HG02610 (cell line): ENCODE measurements around the gene SSBP2.
"Not testable (repeated sequence)": the region's sequence is repeated elsewhere in the genome, so short reads cannot be mapped to it uniquely, and the experiment has no call there.

Source experiments
- ATAC-seq: cut with Tn5 transposase; IDR thresholded peaks from one replicate; pipeline ENCODE4 v1.9.1; 2021; ENCODE audit warnings: mild to moderate bottlenecking, moderate library complexity; ENCODE audit not compliant: unreplicated experiment

Gene SSBP2

GRCh38 chr5:81473395-81473794 lies 277.5 kb downstream of the SSBP2 start:
- not testable (repeated sequence) for ATAC-seq

- ATAC-seq: no peak
These were observed 281.2 kb downstream of the SSBP2 start for GRCh38 chr5:81469676-81470075.

DNA sequence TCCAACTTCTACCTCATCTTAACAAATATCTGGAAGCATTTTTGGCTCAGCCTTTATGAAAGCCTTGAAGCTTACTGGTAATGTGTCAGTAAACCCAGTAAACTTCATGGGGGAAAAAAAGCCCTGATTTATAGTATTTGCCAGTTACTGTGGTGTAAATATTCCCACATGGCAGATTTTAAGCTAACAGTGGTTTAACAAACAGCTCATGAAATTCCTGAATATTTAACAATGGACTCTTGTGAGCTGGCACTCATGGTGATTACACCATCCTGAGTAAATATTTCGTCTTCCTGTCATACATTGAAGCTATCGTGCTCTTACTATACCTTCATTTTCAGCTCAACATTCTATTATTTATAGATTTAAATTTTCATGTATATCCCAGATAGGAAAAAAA lies 300.0 kb downstream of the SSBP2 start:
- ATAC-seq: no peak

GRCh38 chr5:81435023-81435422 lies 315.9 kb downstream of the SSBP2 start:
- ATAC-seq: no peak

GRCh38 chr5:81429985-81430384 lies 320.9 kb downstream of the SSBP2 start:
- ATAC-seq: no peak

DNA sequence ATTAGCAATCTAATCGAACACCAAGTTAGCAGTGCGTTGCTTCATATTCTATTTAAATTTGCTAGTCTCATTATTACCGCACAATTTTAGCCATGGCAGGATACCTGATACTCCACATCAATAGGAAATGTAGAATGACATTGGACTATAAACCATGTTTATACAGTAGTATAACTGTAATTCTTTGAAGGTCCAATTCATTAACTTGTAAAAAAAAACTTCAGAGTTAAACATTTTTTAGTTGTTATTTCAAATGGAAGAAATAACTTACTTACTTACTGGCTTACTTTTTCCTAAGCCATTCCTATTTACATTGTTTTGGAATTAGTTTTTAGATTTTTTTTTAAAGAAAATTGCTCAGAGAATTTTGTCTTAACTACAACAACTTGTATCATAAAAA lies 321.5 kb downstream of the SSBP2 start:
- ATAC-seq: no peak

DNA sequence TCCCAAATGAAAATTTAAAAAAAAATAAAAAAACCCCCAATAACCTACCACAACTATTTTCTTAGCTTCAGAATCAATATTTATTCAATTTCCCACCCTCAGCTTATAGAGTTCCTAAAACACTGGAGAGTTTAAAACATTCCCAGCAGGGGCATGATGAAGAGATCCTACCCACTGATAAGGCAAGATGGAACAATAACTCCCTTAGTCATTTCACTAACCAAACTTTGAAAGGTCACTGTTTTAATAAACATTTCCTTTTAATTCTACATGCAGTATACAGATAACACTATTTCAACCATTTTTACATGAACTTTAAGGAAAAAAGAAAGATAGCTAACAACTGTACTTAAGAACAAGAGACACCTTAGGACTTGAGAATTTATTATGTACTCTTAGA lies 322.0 kb downstream of the SSBP2 start:
- ATAC-seq: no peak

DNA sequence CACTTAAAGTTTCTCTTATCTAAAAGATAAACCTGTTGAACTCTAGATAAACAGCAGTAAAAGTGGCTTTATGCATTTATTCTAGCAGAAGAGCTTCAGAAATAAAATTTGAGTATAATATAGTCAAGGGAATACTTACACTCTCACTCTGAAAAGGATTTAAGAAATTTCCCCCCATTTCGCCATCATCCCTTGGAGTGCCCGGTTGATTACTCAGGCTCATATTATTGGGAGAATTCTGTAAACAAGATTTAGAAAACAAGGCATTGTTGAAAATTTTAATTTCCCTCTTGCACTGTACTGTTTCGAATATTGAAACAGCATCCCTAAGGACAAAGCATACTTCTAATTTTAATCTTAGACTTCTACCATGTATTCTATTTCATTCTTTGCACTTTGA lies 322.5 kb downstream of the SSBP2 start:
- no peak for ATAC-seq

GRCh38 chr5:81427566-81427965 lies 323.3 kb downstream of the SSBP2 start:
- no peak for ATAC-seq

- ATAC-seq: no peak
These were observed 324.4 kb downstream of the SSBP2 start for GRCh38 chr5:81426359-81427030.

DNA sequence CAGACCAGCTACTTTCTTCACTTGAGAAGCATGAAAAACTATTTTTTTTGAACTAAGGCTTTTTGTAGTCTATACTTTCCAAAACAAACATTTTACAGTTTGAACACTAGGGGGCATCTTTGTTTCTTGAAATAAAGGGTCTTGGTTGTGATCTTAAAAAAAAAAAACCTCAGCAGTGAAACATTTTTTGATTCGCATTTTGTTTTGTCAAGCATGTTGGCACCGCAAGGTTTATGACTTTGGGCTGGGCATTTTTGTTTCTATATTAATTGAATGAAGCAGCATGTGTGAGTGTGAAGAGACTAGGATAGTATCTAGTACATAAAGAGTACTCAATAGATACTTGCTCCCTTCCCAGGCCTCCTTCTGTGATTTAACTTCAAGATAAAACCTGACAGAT lies 325.3 kb downstream of the SSBP2 start:
- no peak for ATAC-seq

- ATAC-seq: no peak
These were observed 326.2 kb downstream of the SSBP2 start for GRCh38 chr5:81424728-81425127.

DNA sequence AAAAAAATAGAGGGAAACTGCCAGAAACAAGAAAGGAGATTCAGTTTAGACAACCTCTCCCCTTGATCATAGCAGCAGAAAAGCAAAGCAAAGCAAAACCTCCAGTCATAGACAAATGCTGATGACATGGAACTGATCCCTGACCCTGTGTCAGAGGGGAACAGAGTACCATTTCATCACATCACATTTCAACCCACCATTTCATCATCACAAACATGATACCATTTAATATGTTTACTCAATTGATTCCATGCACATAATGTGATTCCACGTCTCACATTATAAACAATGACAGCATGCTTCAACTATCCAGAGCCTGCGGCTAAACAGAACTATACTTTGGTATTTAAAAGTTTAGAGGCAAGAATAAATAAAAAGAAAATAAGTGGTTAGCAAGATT lies 328.2 kb downstream of the SSBP2 start:
- ATAC-seq: no peak

- peak; percentile 87 for ATAC-seq
These were observed 330.7 kb downstream of the SSBP2 start for GRCh38 chr5:81420039-81420667.

GRCh38 chr5:81418606-81419005 lies 332.3 kb downstream of the SSBP2 start:
- ATAC-seq: no peak

DNA sequence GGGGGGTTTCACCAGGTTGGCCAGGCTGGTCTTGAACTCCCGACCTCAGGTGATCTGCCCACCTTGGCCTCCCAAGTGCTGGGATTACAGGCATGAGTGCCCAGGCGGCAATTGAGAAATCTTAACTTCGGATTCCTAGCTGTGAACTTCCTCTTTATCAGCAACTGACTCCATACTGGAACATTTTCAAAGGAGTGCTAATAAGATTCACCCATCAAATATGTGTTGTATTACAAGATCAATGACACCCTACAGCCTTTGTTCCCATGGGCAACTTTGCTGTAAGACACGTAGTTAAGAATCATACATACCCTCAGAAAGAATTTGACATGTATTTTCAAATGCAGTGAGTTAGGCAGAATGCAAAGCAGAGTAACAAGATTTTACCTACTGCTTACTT lies 333.8 kb downstream of the SSBP2 start:
- ATAC-seq: no peak

- no peak for ATAC-seq
These were observed 341.0 kb downstream of the SSBP2 start for GRCh38 chr5:81409896-81410295.

DNA sequence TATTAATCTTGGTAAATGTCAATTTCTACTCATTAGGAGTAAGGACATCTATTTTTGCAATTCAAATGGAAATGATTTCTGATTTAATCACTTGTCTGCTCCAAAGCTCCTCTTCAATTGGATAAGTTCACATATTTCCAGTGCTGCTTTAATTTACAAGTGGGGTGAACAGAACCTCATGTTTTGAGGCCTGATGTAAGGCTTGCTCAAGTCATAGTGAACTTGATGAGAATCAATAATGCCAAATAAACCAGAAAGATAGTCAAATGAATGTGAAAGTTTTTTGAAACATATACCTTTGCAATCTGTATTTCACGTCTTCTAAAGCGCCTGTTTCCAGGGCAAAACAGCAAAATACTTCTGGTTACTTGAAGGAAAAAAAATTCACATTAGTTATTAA lies 341.5 kb downstream of the SSBP2 start:
- no peak for ATAC-seq

- ATAC-seq: no peak
These were observed 342.4 kb downstream of the SSBP2 start for GRCh38 chr5:81408496-81408895.

- not testable (repeated sequence) for ATAC-seq
These were observed 343.1 kb downstream of the SSBP2 start for GRCh38 chr5:81407811-81408210.

- no peak for ATAC-seq
These were observed 345.6 kb downstream of the SSBP2 start for GRCh38 chr5:81405126-81405891.
